Left lobe of liver (tissue), 2 donors: ENCODE measurements around the gene OR13F1. TPM values are rescaled to one million over a fixed set of nuclear protein-coding genes. Genes with fewer than 3 reads are reported as not detected.
"Not testable (repeated sequence)": the region's sequence is repeated elsewhere in the genome, so short reads cannot be mapped to it uniquely, and the experiment has no call there.

Source experiments
- ATAC-seq: fragments of 200-7000 bp; cut with Tn5 transposase; one replicate; pipeline ENCODE4 v1.9.1; 2020; ENCODE audit warnings: mild to moderate bottlenecking, moderate library complexity
- DNase-seq: peaks from one replicate; pipeline ENCODE4 v3.0.0-alpha.2; 2020; ENCODE audit warnings: low spot score
- total RNA-seq: library from RNA; stranded (reverse); gene quantifications from one replicate; pipeline ENCODE4 v1.2.1, GENCODE V29; 2021
- donor health status: DM: no; HTN: no; CAD: no; lungs with moderate emphysema.
- donor health status: DM: no; HTN: yes; CAD: no.

Gene OR13F1, protein sequence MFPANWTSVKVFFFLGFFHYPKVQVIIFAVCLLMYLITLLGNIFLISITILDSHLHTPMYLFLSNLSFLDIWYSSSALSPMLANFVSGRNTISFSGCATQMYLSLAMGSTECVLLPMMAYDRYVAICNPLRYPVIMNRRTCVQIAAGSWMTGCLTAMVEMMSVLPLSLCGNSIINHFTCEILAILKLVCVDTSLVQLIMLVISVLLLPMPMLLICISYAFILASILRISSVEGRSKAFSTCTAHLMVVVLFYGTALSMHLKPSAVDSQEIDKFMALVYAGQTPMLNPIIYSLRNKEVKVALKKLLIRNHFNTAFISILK
- not detected for total RNA-seq

DNA sequence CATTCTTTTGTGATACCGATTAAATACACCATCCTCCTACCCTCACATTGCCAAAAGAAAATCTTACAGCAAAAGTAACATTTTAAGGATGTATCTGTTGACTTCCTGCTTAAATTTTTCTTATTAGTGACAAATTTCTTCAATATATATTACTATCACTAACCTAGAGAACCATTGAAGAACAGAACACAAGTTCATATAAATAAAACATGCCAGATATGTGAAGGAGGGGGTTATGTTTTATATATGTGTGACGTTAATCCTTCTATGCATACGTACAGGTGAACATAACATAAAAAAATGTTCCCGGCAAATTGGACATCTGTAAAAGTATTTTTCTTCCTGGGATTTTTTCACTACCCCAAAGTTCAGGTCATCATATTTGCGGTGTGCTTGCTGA is at the start of gene OR13F1:
OR13F1 (plus strand) TSS at position 301 of the 400 bp plus-strand sequence; CDS start at position 301, 0 bp downstream.
- ATAC-seq (no peak), DNase-seq (no peak)

DNA sequence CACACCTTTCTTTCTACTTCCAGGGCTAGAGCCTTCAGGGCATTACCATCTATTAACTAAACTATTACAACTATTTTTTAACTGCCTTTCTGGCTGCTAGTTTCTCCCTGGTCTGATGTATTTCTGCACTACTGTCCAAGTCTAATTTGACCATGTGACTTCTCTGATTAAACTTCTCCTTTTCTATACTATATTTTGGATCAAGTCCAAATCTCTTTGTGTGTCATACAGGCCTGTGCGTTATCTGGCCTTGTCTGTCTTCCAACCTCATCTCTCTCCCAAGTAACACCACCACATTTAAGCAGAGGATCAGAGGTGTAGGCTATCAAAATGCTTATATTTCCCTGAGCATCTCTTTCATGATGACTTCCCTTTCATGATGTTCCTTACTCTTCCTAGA is 47.2 kb upstream of the OR13F1 start:
- ATAC-seq (no peak), DNase-seq (no peak)

DNA sequence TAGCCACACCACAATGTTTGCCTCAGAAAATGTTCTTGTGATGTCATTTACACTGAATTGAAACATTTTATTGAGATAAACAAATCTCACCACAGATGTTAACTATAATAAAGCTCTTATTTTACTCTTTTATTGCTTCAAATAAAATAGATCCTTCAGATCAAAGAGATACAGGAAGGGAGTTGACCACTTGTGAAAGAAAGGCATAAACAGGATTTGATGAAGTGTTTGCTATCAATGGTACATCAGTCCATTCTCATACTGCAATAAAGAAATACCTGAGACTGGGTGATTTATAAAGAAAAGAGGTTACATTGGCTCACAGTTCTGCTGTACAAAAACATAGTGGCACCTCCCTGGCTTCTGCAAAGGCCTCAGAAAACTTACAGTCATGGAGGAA is 40.2 kb upstream of the OR13F1 start:
- no peak for DNase-seq
- ATAC-seq: no peak

DNA sequence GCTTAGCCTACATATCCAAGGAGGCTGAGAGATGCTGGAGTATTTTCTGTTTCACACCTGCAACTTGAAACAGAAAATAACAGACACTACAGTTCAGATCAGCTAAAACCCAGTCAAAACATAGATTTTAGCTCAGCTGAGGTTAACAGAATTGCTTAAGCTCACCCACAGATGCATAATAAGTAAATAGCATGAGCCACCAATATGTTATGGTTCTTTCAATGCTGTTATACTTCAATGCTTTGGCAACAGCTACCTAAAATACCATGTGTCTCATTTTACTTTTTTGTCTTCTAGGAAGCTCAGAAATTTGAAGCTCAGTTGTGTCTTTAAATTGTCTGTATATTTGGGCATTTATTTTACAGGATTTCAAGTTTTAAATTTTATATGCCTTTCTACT is 35.8 kb upstream of the OR13F1 start:
- no peak for ATAC-seq
- no peak for DNase-seq

DNA sequence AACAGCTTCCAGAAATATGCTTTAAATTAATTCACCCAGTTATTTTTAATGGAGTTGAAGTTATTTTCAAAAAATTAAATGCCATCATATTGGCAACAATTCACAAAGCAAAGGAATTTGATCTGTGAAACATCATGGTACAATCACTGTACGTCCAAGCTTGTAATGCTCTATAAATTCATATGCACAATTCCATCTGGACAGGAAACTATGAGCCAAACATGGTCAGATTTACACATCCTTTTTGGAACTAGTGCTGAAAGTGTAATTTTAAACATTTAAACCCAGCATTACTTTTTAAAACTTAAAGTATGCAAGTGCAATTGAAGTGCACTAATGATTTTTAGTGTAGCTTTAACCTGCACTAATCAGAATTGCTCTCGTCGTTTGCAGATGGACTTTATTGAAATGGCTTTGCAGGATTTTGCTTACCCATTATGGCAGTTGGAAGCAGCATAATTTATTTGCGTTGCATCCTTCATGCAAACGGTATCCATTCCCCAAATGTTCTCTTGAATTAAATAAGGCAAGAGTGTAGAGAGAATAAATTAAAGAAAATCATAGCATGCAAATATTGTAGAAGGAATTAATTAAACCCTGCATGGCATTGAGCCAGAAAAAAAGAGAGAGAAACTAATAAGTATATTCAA is 21.0 kb upstream of the OR13F1 start:
- DNase-seq (no peak), ATAC-seq (no peak)

DNA sequence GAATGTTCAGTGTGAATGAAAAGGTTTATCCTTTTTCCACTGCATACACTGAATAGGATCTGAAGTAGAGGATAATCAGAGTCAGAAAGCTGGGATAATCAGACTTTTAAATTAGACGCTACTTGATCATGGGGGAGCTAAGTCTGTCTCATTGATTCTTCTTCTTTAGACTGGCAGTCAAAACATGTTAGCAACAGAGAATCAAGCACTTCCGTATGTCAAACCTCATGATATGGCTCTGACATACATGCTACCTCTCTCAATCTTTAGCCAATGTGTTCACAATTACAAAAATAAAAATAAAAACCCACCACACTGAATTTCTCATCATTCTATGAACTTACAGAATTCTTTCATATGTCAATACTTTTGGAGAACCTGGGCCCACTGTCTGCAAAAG is 19.0 kb upstream of the OR13F1 start:
- DNase-seq (no peak), ATAC-seq (no peak)

DNA sequence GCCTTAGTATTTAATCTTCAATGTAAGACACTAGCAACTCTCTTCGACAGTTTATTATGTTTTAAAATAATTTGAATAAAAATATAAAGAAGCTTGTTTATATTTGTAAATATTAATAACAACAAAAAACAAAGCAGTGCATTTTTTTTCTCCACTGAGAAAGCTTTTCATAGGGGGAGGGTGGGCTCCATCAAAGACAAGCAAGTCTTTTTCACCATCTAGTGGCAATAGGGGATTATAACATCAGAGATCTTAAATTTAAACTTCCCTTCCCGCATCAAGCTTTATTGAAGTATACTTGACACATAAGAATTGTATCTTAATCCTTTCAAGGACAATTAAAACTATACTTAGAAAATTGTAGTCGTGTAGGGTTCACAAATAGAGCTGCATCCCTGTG is 9.3 kb upstream of the OR13F1 start:
- DNase-seq (no peak), ATAC-seq (no peak)

DNA sequence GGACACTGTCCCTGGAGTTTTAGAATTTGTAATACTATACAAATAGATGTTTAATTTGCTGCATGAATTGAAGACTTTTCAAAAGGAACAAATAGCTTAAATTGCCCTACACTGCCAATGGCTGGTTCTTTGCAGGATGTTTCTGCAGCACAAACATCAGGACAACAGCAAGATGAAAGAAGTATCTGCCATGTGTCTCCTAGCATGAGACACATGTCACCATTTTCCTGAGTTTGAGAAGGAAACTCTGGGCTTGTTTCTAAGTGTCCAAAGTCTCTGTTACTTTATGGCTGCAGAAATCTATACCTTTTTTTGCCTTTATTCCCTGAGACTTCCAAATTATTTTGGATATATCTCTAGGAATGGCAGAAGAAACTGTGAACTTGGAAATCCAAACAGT is 623 bp upstream of the OR13F1 start:
- ATAC-seq (no peak), DNase-seq (no peak)

DNA sequence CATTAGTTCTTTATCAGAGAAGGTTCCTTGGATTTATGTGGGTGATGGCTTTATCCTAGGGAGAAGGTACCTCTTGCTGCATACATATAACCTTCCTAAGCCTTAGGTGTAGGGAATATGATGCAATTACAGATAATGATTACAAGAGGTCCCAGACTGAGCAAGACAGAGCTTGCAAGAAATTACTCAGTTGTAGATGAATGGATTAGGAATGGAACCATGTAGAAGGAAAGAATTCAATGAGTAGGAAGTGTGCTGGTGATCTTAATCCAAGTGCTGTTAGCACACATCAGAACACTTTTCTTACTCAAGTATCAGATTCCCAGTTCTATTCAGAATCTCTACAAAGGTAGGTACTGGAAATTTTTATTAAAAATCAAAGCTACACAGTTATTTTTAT is 2.5 kb downstream of the OR13F1 start:
- ATAC-seq (no peak), DNase-seq (no peak)

DNA sequence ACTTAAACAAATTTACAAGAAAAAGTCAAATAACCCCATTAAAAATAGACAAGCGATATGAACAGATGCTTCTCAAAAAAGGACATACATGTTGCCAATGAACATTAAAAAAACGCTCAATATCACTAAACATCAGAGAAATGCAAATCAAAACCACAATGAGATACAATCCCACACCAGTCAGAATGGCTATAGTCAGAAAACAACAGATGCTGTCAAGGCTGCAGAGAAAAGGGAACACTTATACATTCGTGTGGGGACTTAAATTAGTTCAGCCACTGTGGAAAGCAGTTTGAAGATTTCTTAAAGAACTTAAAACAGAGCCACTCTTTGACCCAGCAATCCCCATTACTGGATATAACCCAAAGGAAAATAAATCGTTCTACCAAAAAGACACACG is 10.8 kb downstream of the OR13F1 start:
- DNase-seq (no peak), ATAC-seq (no peak)

DNA sequence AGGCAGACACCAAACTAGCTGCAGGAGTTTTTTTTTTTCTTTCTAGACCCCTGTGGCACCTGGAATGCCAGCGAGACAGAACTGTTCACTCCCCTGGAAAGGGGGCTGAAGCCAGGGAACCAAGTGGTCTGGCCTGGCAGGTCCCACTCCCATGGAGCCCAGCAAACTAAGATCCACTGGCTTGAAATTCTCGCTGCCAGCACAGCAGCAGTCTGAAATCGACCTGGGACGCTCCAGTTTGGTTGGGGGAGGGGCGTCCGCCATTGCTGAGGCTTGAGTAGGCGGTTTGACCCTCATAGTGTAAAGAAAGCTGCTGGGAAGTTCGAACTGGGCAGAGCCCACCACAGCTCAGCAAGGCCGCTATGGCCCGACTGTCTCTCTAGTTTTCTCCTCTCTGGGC is 16.2 kb downstream of the OR13F1 start:
- ATAC-seq, DNase-seq: not testable (repeated sequence)

DNA sequence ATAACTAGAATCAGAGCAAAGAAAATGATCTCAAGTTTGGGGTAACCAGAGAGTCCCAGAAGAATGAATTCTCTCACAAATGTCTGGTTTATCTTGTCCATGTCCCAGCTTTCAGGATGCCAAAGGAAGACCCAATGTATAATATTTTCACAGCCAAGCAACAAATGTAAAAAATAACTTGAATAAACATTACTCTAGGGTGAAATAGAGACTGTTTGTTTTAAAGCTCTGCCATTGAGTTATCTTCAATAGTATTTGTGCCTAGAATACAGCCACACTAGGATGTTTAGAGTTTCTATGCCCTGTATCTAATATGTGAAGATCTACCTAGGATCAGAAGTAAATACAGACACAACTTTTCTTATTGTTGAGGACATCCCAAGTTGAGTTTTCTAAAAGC is 23.0 kb downstream of the OR13F1 start, which contains the start of gene OR13C4:
OR13C4 (minus strand) TSS at position 101 of the 400 bp plus-strand sequence; CDS start at position 101, 0 bp downstream.
- no peak for DNase-seq

DNA sequence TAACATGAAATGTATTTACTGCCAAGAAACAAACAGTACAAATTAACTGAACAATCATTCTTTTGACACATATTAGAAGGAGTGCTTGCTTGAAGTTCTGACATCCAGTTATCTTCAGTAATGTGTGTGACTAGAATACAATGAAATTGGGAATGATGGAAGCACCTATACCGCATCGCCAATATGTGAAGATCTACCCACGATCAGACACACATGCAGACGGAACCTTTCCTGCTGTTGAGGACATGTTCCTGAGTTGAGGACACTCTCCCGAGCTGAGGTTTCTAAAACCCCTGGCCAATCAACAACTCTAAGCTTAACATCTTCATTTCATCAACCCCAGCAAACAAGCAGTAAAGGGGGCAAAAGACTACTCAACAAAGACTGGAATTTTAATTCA is 32.7 kb downstream of the OR13F1 start, which contains the start of gene OR13C3:
OR13C3 (minus strand) TSS at position 101 of the 400 bp plus-strand sequence. CDS start 133 bp downstream, outside the sequence.
- DNase-seq (no peak), ATAC-seq (no peak)

More for the DNA sequence above, 23.0 kb downstream of the OR13F1 start, which contains the start of gene OR13C4:
- no peak for ATAC-seq

DNA sequence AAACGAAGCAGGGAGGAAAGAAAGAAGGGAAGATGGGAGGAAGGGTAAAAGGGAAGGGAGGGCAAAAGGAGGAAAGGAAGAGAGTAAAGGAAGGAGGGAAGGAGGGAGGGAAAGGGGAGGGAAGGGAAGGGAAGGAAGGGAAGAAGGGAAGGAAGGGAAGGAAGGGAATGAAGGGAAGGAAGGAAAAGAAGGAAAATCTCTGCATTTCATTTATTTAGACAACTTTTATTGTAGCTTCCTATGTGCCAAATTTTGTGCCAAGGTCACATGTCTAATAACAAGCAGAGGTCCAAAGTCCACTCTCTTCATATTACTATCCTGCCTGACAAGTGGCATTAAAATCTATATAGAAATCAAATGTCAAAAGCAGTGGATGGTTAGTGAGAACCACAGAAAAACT is 35.2 kb downstream of the OR13F1 start:
- DNase-seq (no peak), ATAC-seq (no peak)

DNA sequence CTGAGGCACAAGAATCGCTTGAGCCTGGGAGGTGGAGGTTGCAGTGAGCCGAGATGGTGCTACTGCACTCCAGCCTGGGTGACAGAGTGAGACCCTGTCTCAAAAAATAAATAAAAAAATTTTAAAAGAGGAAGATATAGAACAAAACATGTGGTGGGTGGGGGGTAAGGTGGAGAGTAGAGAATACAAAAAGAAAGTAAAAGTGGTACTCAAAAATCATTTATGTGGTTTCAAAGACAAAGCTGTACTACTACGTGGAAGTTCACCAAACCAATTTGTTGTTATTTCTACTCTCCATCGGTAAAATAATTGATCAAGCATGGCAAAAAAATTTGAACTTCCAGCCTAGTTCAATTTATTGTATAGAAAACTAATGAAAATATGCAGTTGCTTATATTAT is 40.6 kb downstream of the OR13F1 start:
- DNase-seq: no peak
- no peak for ATAC-seq

DNA sequence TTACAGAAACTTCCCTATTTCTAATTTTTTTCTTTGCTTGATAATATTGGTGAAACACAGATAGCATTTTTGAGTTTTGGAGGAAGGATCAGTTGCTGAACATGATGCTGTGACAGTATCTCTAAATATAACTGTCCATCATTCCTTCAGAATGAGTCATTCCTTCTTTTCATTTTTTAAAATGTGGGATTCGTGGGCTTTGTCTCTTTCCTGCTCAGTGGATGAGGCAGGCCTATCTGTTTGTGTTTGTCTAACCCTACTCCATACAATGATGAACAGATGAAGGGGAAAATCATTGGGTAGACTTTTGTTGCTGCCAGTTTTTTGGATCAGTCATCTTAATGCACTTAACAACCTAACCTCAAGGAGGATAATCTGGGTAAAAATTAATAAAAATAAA is 49.2 kb downstream of the OR13F1 start:
- ATAC-seq (no peak), DNase-seq (no peak)

Other genes starting within 250 kb of the OR13F1 start
- gene OR13C4, start 22.9 kb downstream of the OR13F1 start, total RNA-seq: not detected
- 0.28 TPM for gene OR13C3, start 32.6 kb downstream of the OR13F1 start, total RNA-seq
- gene OR13C8, start 64.9 kb downstream of the OR13F1 start, total RNA-seq: not detected
- gene OR13C5, start 95.2 kb downstream of the OR13F1 start, total RNA-seq: not detected
- gene OR13C2, start 101.4 kb downstream of the OR13F1 start, total RNA-seq: 0.28 TPM
- gene OR13C9, start 113.9 kb downstream of the OR13F1 start, total RNA-seq: 0.23 TPM
- not detected for gene OR13D1, start 190.3 kb downstream of the OR13F1 start, total RNA-seq
- gene NIPSNAP3A, start 243.4 kb downstream of the OR13F1 start, total RNA-seq: 18.4 TPM